GM19025 (cell line): Measurements from ENCODE around the gene SPNS2.
"Not testable (repeated sequence)": the region's sequence is repeated elsewhere in the genome, so short reads cannot be mapped to it uniquely, and the experiment has no call there.

ENCODE experiments used
- ATAC-seq: cut with Tn5 transposase; IDR thresholded peaks from one replicate; pipeline ENCODE4 v1.9.1; 2021; ENCODE audit warnings: mild to moderate bottlenecking, low read depth, moderate library complexity; ENCODE audit not compliant: unreplicated experiment

Gene SPNS2

DNA sequence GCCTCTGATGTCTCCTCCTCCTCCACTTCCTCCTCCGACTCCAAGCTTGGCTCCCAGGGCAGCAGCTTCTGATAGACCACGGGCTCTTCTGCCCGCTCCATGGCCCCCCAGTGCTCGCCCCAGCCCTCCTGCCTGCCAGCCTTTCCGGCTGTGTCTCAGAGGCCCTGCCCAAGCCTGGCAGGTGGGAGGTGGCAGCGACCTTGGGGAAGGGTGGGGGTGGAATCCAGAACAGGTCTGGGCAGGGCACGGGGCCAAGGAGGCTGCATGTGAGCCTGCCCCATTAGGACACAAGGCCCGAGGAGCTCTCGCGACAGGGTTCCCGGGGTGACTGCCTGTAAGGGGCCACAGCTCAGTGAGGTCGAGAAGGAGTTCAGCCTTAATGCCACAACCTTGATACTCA, 61.7 kb downstream of the SPNS2 start, which contains the start of gene GGT6:
Gene GGT6 (minus strand): TSS at position 157 of the 400 bp plus-strand sequence. CDS start 56 bp downstream, at position 101.
- no peak for ATAC-seq

GRCh38 chr17:4560837-4561256, 62.2 kb downstream of the SPNS2 start:
- ATAC-seq = no peak

DNA sequence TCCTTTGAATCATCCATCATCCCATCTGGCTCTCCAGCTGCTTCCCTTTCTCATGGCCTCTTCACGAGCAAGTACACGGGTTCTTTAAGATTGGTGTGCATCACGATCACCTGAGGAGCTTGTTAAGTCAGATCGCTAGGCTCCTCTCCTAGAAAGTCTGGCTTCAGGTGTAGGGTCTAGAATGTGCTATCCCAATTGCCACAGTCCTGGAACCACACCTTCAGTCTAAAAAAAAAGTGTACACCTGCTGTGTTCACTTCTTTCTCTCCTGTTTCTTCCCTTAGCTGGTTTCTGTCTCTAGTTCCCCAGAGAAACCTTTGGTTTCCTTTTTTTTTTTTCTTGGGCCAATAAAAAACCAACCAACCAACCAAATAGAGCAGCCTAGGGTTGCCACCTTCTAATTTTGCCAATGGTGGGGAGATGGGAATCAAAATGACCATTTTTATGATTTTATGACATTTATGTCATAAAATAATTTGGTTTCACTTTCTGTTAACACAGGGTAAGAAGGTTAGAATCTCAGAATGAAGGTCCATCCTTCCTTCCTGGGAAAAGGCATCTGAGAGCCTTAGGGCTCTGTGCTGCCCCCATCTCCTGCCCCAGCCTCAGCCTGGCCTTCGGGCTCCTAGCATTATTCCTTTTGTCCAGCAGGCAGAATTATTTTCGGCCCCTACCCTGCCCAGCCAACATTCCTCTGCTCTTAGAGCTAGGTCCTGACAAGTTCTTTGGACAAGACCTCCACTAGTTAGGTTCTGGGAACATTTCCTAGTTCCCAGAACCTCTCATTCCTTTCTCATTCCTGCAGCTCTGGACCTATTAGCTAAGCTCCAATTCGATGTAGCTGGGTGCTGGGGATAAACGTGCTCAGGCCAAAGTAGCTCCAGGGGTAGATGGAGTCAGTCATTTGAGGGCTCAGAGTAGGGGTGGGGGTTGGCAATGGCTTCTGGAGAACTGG, 63.6 kb downstream of the SPNS2 start:
- no peak for ATAC-seq

GRCh38 chr17:4565209-4566141, 66.8 kb downstream of the SPNS2 start:
- no peak for ATAC-seq

- no peak for ATAC-seq
Observed at GRCh38 chr17:4566785-4567184, 68.1 kb downstream of the SPNS2 start.

DNA sequence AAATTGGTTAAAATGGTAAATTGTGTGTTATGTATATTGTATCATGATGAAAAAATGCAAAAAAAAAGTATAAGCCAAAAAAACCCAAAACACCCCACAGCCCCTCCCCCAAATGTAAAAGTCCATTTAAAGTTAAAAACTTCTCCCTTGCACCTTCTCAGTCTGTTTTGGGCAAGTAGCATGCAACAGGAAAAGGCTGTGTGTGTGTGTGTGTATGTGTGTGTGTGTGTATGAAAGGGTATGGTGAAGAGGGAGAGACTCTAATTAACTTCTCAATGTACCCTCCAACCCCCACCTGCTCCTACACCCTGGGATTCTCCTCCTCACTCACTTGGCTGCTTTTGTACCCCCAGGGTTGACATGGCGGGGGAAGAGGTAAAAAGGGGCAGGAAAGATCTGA, 70.9 kb downstream of the SPNS2 start:
- ATAC-seq = no peak

DNA sequence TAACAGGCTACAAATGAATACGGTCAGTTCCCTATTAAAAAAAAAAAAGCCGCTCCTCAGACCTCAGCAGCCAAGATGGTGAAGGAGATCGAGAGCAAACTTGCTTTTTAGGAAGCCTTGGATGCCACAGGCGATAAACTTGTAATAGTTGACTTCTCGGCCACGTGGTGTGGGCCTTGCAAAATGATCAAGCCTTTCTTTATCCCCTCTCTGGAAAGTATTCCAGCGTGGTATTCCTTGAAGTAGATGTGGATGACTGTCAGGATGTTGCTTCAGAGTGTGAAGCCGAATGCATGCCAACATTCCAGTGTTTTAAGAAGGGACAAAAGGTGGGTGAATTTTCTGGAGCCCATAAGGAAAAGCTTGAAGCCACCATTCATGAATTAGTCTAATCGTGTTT, 73.5 kb downstream of the SPNS2 start:
- no peak for ATAC-seq

DNA sequence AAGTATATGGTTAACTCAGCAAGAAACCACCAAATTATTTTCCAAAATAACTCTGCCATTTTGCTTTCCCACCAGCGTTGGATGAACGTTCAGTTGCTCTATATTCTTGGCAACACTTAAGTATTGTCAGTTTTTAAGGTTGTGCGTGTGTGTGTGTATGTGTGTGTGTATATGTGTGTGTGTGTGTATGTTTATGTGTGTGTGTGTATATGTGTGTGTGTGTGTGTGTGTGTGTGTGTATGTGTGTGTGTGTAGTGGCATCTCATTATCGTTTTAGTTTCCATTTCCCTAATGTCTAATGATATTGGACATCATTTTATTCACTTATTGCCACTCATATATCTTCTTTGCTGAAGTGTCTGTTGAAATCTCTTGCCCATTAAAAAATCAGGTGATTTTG, 74.4 kb downstream of the SPNS2 start:
- ATAC-seq = no peak

DNA sequence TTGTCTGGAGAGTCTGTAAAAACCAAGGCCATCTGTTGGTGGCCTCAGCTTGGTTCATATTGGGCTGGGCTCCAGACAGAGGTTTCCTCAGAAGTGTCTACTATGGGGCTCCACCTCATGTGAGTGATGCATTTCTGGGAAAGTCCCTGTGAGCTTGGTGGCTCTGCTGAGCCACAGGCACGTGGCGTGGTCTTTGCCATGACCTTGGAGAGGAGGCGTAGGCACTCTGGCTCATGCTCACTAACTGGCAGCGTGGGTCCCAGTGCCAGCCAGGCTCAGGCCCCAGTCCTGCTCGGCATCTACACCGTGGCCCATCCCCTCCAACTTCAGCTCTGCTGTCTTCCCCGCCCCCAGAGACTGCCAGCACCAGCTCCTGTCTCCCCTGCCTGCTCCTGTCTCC, 75.0 kb downstream of the SPNS2 start:
- ATAC-seq = no peak

DNA sequence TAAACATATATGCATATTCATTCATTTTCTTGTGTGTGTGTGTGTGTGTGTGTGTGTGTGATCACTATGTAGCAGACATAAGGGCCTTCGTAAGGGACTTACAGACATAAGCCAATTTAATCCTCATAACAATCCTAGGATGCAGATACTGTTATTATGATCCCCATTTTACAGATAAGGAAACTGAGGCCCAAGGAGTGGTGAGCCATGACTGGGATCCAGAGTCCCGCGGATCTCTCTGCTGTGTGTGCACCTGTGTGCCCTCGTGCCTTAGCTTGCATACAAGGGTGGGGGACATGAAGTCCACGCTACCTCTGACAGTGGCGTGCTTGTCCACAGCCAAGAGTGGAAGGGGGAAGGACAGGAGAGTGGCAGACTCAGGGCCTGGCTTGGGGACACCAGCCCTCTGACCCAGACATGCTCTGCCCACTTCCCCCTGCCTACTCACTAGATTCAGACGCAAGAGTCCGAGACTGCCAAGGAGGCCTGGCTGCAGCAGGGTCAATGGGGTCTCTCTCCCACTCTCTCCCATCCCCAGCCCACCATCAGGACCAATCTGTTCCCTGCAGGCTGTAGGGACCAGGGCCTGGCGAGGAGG, 75.9 kb downstream of the SPNS2 start:
- no peak for ATAC-seq

GRCh38 chr17:4576161-4576558, 77.5 kb downstream of the SPNS2 start:
- ATAC-seq = no peak

GRCh38 chr17:4576729-4577322, 78.1 kb downstream of the SPNS2 start:
- ATAC-seq = no peak

DNA sequence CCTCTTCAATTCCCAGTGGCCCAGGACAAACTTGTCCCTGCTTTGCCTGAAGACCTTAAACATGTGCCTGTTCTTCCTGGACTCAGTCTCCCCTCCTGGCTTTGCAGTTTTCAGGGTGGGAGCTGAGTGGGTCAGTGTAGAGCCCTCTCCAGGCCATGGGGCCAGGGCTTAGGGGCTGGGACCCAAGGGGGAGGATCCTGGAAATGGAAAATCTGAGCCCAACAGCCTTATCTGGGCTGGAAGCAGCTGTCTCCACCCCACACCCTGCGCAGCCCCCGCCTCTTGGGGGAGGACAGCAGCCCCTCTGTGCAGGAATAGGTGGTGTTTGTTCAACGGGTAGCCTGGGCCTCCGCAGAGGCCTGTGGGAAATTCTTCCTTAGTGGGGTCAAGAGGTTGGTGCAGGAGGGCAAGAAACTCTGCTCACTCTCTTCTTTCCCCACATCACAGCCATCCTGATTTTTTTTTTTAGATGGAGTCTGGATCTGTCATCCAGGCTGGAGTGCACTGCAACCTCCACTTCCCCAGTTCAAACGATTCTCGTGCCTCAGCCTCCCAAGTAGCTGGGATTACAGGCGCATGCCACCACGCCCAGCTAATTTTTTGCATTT, 78.8 kb downstream of the SPNS2 start:
- ATAC-seq = no peak

GRCh38 chr17:4578349-4578748, 79.7 kb downstream of the SPNS2 start:
- ATAC-seq = not testable (repeated sequence)

DNA sequence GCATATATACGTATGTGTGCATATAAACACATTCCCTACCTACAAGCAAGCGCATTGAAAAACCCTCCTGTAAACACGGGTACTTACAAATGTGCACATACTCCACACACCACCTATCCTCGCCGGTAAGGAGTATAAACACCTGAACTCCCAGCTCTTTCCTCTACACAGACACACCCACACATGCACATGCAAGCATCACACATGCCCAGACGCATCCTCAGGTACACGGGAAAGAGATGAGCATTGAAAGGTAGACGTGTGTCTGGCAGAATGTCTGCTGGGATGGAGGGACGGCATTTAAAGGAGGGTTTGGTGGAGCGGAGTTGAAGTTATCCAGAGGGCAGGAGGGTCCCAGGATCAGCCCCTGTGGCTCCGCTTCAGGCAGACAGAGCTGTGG, 81.0 kb downstream of the SPNS2 start:
- no peak for ATAC-seq

GRCh38 chr17:4580291-4580690, 81.6 kb downstream of the SPNS2 start:
- ATAC-seq = no peak

DNA sequence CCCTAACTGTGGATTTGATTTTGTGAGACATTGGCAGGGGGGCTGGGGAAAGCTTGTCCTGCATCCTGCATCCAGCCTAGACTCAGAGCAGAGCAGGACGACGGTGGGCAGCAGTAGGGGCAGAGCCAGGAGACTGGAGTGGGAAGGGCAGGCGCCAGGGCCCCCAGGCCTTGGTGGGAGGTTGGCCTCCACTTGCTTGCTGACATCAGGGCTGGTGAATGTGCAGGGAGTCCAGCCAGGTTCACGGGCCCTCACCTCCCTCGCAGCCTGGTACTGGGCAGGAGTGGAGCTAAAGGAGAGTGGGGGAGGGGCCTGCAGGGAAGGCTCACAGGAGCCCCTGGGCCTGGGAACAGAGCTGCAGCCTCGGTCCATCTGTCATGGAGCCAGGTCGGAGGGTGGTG, 83.4 kb downstream of the SPNS2 start:
- ATAC-seq = no peak

DNA sequence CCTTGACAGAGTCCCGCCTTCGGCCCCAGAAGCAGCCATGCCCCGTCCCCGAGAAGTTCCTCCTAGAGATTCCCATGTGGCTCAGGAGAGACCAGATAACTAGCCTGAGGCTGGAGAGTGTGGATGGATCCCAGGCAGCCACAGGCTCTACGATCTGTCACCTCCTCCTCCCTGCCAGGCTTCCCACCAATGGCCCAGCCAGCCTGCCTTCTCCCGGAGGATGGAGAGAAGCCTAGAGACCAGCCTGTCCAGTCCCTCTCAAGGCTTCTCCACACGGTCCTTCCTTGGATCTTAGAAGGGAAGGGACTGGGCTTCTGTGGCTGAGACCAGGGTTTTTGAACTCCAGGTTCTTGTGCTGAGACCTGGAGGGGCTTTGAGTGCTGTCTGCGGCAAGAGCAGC, 84.0 kb downstream of the SPNS2 start:
- no peak for ATAC-seq

- ATAC-seq = no peak
Observed at GRCh38 chr17:4583206-4583605, 84.5 kb downstream of the SPNS2 start.

- no peak for ATAC-seq
Observed at GRCh38 chr17:4583782-4584100, 85.1 kb downstream of the SPNS2 start.
